GM12891 (cell line): ENCODE measurements around the gene NXNL2.

Experiments
- DNase-seq: peaks from one replicate; pipeline ENCODE4 v3.0.0; 2011; ENCODE audit warnings: low spot score; ENCODE audit not compliant: insufficient read length
- FAIRE-seq: peaks from 2 replicates; lab custom pipeline; 2011; peaks lifted over from hg19 to GRCh38; lab: Jason Lieb, UNC
- PAX5 ChIP-seq: IDR thresholded peaks from 2 replicates; pipeline ENCODE4 v1.6.1; 2011; ENCODE audit warnings: low read length, moderate library complexity, mild to moderate bottlenecking; ENCODE audit not compliant: insufficient read depth, severe bottlenecking
- POLR2A ChIP-seq: IDR thresholded peaks from 2 replicates; pipeline ENCODE4 v1.6.1; 2011; ENCODE audit warnings: low read depth, low read length, control low read depth
- POLR2AphosphoS5 ChIP-seq: IDR thresholded peaks from 2 replicates; pipeline ENCODE4 v1.6.1; 2011; ENCODE audit warnings: low read depth, low read length, control low read depth
- POU2F2 ChIP-seq: IDR thresholded peaks from 2 replicates; pipeline ENCODE4 v1.6.1; 2011; ENCODE audit warnings: low read depth, mild to moderate bottlenecking, control low read depth, low read length, moderate library complexity
- SPI1 ChIP-seq: IDR thresholded peaks from 2 replicates; pipeline ENCODE4 v1.6.1; 2011; ENCODE audit warnings: low read depth, low read length, control low read depth
- TAF1 ChIP-seq: IDR thresholded peaks from 2 replicates; pipeline ENCODE4 v1.6.1; 2011; ENCODE audit warnings: low read depth, low read length, control low read depth

NXNL2 gene

DNA sequence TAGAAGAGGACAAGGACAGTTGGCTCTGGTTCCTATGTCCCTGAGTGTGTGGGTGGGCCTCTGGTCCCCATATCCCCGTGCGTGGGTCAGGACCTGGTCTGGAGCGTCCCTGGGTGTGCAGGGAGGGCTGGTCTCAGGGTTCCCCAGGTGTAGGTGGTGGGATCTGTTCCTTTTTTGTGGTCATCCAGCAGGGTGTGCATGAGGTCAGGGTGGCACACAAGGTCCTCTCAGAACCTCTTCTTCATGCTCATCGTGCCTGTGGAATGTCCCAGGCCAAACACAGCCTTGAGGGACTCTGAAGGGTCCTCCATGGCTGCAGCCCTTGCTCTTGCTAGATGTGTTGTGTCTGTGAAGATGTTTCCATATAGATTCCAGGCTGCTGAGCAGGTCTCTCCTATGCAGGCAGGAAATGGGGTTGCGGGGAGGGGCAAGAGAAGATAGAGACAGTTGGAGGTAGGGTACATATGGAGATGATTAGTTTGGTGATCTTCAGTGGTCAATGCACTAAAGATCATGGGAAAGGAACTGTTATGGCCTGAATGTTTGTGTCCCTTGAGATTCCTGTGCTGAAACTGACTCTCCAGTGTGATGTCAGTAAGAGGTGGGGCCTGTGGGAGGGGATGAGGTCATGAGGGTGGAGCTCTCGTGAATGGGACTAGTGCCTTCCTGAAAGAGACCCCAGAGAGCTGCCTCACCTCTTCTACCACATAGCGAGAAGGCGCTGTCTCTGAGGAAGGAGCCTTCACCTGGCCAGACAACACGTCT is 53.1 kb downstream of the NXNL2 start:
- TF ChIP-seq POLR2AphosphoS5, result no peak
- no peak for TF ChIP-seq POU2F2
- no peak for TF ChIP-seq POLR2A
- no peak for TF ChIP-seq PAX5
- TF ChIP-seq TAF1, result no peak
- no peak for TF ChIP-seq SPI1
- FAIRE-seq, result no peak
- no peak for DNase-seq

DNA sequence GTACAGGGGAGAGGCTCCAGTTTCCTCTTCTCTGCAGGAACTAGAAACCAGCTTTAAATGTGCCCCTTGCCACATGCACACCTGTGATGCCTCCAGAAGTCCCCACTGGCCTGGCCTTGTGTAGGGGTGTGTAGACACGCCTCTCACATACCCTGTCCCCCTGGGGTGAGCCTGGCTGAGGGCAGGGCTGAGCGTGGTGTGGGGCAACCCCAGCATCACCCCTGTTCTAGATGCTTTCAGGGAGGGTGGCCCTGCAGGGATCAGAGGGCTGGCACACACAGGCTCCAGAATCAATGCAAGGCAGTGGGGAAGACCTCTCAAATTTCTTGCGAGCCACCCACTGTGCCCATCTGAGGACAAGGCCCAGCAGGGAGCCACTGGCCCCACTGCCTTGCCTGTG is 54.7 kb downstream of the NXNL2 start:
- no peak for DNase-seq
- FAIRE-seq, result no peak
- TF ChIP-seq POLR2A (no peak), POU2F2 (no peak), PAX5 (no peak), TAF1 (no peak), POLR2AphosphoS5 (no peak), SPI1 (no peak)

DNA sequence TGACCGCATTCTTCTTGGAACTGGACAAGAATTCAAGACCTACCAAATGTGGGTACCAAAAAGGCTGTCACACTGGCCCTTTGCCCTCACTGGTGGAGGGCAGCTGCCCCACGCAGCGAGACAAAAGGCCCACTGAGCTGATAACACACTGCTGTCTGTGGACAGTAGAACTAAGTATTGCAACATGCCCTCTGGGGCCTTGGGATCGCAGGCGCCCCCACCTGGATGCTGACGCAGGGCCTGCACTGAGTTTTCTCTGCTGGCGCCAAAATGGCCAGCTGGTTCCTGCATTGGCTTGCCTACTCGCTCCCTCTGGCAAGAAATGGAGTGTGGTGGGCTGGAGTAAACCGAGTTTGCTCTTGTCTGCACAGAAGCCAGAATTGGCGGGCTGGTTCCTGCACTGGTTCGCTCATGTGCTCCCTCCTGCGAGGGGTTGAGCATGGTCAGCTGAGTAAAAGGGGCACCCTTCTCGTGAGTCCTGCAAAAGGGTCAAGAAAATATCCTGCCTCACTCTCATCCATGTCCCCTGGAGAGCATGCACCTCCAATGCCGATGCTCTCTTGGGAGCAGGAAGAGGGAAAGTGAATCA is 55.7 kb downstream of the NXNL2 start:
- TF ChIP-seq POLR2AphosphoS5 (no peak), POU2F2 (no peak), SPI1 (no peak), PAX5 (no peak), POLR2A (no peak), TAF1 (no peak)
- FAIRE-seq (no peak), DNase-seq (no peak)

DNA sequence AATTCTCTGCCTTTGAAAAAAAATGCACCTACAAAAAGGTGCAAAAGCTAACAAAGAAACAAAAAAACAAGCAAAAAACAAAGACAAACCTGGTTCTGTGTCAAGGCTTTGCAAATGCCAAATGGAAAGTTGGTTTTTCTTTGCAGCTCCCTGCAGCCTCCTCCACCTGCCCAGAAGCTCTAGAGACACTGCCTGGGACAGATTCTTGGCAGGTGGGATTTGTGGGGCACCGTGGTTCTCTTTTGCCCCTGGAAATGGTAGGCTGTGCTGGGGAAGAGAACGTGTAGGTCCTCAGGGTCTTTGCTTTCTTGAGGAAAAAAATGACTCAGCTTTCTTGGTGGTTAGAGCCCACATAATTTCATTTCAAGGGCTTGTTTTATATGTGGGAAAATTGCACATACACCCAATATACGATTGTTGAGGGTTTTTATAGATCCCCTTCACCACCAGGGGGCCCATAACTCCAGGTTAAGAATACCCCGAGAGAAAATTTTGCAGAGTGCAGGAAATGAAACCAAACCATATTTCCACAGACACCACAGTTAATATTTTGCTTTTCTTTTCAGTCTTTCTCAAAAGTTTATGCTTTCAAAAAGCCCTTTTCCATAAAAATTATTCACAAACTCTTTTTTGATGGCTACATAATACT is 58.7 kb downstream of the NXNL2 start:
- TF ChIP-seq TAF1, result no peak
- no peak for TF ChIP-seq POLR2AphosphoS5
- no peak for TF ChIP-seq POLR2A
- TF ChIP-seq PAX5, result no peak
- no peak for TF ChIP-seq POU2F2
- peak; percentile 28; the same call in 1 of the 2 replicates for TF ChIP-seq SPI1
- DNase-seq, result peak; percentile 43
- FAIRE-seq, result no peak
